GM19043 (cell line): ENCODE data around the gene BLID.

Experiments
- ATAC-seq: cut with Tn5 transposase; IDR thresholded peaks from one replicate; pipeline ENCODE4 v1.9.1; 2021; ENCODE audit warnings: low read depth; ENCODE audit not compliant: unreplicated experiment

Gene BLID

GRCh38 chr11:122085712-122086111, 30.3 kb downstream of the BLID start:
- no peak for ATAC-seq

- no peak for ATAC-seq
These were observed 30.8 kb downstream of the BLID start for GRCh38 chr11:122085264-122085663.

GRCh38 chr11:122082205-122082604, 33.8 kb downstream of the BLID start:
- ATAC-seq, result no peak

- ATAC-seq, result no peak
These were observed 34.9 kb downstream of the BLID start for GRCh38 chr11:122081073-122081472.

- ATAC-seq, result no peak
These were observed 38.6 kb downstream of the BLID start for GRCh38 chr11:122077459-122077858.

GRCh38 chr11:122076512-122077120, 39.4 kb downstream of the BLID start:
- no peak for ATAC-seq

GRCh38 chr11:122075016-122075415, 41.0 kb downstream of the BLID start:
- no peak for ATAC-seq

GRCh38 chr11:122074022-122074421, 42.0 kb downstream of the BLID start:
- no peak for ATAC-seq

- no peak for ATAC-seq
These were observed 44.3 kb downstream of the BLID start for GRCh38 chr11:122071709-122072202.

GRCh38 chr11:122069707-122070360, 46.2 kb downstream of the BLID start:
- no peak for ATAC-seq

- no peak for ATAC-seq
These were observed 47.2 kb downstream of the BLID start for GRCh38 chr11:122068837-122069236.

- ATAC-seq, result no peak
These were observed 47.9 kb downstream of the BLID start for GRCh38 chr11:122068141-122068540.
